IPS-18a (cell line): Measurements from ENCODE around the gene CD28.

Experiments
- H3K27ac ChIP-seq: one replicate; pipeline ENCODE4 v1.5.1; 2013; ENCODE audit warnings: low read length
- H3K27me3 ChIP-seq: one replicate; pipeline ENCODE4 v1.6.1; 2013; ENCODE audit warnings: mild to moderate bottlenecking, low read length; ENCODE audit not compliant: control insufficient read depth, insufficient read depth
- H3K36me3 ChIP-seq: one replicate; pipeline ENCODE4 v1.6.1; 2013; ENCODE audit warnings: low read depth, low read length; ENCODE audit not compliant: control insufficient read depth
- H3K4me1 ChIP-seq: one replicate; pipeline ENCODE4 v1.6.1; 2013; ENCODE audit warnings: low read depth, low read length; ENCODE audit not compliant: control insufficient read depth
- H3K4me3 ChIP-seq: one replicate; pipeline ENCODE4 v1.5.1; 2013; ENCODE audit warnings: low read length
- H3K9ac ChIP-seq: one replicate; pipeline ENCODE4 v1.6.1; 2013; ENCODE audit warnings: mild to moderate bottlenecking, low read length, moderate library complexity
- H3K9me3 ChIP-seq: one replicate; pipeline ENCODE4 v1.6.1; 2013; ENCODE audit warnings: low read depth, low read length; ENCODE audit not compliant: control insufficient read depth

Gene CD28

DNA sequence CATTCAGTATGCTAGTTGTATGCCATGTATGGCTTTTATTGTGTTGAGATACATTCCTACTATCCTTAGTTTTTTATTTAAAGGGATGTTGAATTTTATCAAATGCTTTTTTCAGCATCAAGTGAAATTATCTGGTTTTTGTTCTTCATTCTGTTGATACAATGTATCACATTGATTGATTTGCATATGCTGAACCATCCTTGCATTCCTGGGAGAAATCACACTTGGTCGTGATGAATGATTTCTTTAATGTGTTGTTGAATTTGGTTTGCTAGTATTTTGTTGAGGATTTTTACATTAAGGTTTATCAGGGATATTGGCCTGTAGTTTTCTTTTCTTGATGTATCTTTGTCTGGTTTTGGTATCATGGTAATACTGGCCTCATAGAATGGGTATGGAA lies 49.7 kb downstream of the CD28 start:
- Histone ChIP-seq H3K4me1 (no peaks in the 10 kb centered on the region), H3K9ac (no peak overlapping the region), H3K36me3 (no peaks in the 10 kb centered on the region), H3K9me3 (no peaks in the 10 kb centered on the region), H3K27ac (no peak overlapping the region), H3K4me3 (no peak overlapping the region), H3K27me3 (no peaks in the 10 kb centered on the region)

DNA sequence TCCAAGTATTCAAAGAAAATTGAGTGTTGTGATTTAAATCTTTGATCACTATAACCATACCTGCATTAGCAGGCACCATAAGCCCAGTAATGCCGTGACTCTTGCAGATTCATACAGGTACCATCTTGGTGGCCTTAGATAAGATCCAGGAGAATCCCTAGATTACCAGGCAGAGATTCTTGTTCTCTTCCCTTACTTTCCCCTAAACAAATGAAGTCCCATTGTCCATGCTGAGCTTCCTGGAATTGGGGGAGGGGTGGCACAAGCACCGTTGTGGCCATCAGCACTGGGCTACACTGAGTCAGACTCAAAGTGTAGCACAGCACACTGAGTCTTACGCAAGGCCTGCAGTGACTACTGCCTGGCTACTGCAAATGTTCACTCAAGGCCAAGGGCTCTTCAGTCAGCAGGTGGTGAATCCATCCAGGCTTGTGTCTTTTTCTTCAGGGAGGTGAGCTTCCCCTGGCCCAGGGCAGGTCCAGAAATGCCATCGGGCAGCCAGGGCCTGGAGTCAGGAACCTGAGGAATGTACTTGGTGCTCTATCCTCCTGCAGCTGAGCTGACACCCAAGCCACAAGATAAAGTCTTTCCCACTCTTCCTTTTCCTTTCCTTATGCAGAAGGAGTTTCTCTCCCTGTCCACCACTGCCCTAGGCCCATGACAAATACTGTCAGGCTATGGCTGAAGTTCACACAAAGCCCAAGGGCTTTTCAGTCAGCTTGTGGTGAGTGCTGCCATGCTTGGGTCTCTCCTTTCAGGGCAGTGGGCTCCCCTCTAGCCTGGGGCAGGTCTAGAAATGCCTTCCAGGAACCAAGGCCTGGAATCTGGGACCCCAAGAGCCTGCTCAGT lies 52.6 kb downstream of the CD28 start:
- Histone ChIP-seq H3K4me3 (no peak overlapping the region), H3K27ac (no peak overlapping the region), H3K9me3 (no peaks in the 10 kb centered on the region), H3K27me3 (no peaks in the 10 kb centered on the region), H3K4me1 (no peaks in the 10 kb centered on the region), H3K36me3 (no peaks in the 10 kb centered on the region), H3K9ac (no peak overlapping the region)

DNA sequence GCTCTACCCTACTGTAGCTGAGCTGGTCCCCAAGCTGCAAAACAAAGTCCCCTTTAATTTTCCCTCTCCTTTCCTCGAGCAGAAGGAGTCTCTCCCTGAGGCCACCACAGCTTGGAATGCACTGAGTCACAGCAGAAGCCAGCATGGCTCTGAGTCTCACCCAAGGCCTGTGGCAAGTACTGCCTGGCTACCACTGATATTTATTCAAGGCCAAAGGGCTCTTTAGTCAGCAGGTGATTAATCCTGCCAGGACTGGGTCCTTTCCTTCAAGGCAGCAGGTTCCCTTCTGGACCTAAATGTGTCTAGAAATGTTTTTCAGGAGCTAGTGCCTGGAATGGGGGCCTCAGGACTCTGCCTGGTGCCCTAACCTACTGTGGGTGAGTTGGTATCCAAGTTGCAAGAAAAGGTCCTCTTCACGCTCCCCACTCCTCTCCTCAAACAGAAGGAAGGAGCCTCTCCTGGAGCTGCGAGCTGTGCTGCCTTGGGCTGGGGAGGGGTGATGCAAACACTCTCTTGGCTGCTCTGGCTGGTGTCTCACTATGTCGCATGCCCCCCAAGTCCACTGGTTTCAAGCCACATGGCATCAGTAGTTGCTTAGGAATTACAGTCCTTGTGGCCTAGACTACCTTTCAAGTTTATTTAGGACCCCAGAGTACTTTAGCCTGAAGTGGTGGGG lies 53.4 kb downstream of the CD28 start:
- Histone ChIP-seq H3K9me3 (no peaks in the 10 kb centered on the region), H3K36me3 (no peaks in the 10 kb centered on the region), H3K9ac (no peak overlapping the region), H3K4me3 (no peak overlapping the region), H3K27ac (no peak overlapping the region), H3K4me1 (no peaks in the 10 kb centered on the region), H3K27me3 (no peaks in the 10 kb centered on the region)

DNA sequence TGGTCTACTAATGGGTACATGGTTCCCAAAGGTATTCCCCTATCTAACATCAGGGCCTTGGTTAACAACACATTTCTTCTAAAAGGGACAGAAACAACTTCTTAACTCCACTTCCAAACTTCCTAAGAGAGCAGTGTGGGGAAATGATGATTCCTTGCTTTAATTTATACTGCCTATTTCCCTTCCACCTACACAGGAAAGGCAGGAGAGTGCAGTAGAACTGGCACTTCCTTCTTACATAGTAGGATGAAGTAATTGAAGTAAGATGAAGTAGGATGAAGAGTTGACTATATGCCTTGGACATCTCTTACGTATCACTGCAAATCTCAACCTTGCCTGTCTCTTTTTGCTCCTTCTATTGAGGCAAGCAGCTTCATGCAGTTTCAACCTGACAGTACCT lies 54.7 kb downstream of the CD28 start:
- H3K4me3 ChIP-seq, result no peak overlapping the region
- no peak overlapping the region for H3K9ac ChIP-seq
- no peaks in the 10 kb centered on the region for H3K4me1 ChIP-seq
- no peaks in the 10 kb centered on the region for H3K27me3 ChIP-seq
- H3K36me3 ChIP-seq, result no peaks in the 10 kb centered on the region
- H3K27ac ChIP-seq, result no peak overlapping the region
- H3K9me3 ChIP-seq, result no peaks in the 10 kb centered on the region

DNA sequence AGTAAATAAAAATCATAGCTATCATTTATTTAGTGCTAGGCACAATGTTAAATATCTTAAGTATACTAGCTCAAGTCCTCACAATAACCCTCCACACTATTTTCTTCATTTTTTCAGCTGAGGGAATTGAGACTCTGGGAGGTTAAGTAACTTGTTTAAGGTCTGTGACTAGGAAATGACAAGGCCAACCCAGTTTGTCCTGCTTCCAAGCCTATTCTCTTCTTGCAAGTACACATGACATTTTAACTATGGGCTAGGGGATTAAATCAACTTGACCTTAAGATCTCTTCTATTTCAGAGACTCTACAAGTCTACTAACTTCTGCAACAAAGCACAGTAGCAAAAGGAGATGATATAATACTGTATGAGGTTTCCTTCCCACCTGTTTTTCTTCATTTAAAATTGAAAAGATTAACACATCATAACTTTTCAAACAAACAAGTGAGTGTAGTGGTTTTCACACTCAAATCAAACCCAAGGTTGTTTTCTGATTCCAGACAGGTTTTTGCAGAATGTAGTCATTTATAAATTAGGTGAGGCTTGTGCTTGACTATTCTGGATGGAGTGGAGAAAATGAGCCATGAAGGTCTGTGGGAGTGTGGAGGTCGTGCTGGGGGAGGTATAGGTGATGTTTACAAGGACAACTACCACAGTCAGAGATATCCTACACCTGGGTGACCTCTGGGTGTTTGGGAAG lies 57.0 kb downstream of the CD28 start:
- no peak overlapping the region for H3K9ac ChIP-seq
- H3K4me1 ChIP-seq, result no peaks in the 10 kb centered on the region
- no peaks in the 10 kb centered on the region for H3K36me3 ChIP-seq
- no peaks in the 10 kb centered on the region for H3K9me3 ChIP-seq
- no peak overlapping the region for H3K27ac ChIP-seq
- no peaks in the 10 kb centered on the region for H3K27me3 ChIP-seq
- no peak overlapping the region for H3K4me3 ChIP-seq

DNA sequence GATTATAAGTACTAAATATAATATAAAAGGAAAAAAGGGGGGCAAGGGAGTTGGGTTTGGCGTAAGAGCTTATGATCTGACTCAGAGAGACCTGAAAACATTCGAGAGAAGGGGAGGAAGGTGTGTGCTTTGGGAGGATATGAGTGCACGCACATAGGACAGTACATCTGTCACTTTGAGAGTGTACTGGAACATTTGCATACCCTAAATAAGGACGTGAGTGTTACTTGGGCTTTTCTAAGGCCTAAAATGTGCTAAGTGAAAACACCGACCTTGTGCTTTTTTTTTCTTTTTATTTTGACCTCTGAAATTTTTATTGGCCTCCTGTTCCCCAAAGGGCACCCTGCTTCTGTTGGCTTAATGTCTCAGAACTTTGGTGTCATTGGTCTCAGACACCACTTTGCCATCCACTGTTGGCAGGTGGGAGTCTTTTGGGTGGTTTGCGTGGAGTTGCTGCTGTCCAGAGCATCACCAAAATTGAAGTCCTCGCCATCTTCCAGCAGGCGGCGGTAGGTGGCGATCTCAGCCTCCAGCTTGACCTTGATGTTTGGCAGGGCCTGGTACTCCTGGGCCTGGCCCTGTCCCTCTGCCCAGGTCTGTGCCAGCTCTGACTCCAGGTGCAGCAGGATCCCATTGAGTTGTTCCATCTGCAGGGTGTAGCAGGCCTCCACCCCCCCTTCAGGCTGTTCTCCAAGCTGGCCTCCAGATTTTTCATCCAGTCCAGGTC lies 57.7 kb downstream of the CD28 start:
- H3K4me3 ChIP-seq, result no peak overlapping the region
- H3K27ac ChIP-seq, result no peak overlapping the region
- H3K4me1 ChIP-seq, result no peaks in the 10 kb centered on the region
- H3K9ac ChIP-seq, result no peak overlapping the region
- H3K27me3 ChIP-seq, result no peaks in the 10 kb centered on the region
- no peaks in the 10 kb centered on the region for H3K9me3 ChIP-seq
- no peaks in the 10 kb centered on the region for H3K36me3 ChIP-seq

DNA sequence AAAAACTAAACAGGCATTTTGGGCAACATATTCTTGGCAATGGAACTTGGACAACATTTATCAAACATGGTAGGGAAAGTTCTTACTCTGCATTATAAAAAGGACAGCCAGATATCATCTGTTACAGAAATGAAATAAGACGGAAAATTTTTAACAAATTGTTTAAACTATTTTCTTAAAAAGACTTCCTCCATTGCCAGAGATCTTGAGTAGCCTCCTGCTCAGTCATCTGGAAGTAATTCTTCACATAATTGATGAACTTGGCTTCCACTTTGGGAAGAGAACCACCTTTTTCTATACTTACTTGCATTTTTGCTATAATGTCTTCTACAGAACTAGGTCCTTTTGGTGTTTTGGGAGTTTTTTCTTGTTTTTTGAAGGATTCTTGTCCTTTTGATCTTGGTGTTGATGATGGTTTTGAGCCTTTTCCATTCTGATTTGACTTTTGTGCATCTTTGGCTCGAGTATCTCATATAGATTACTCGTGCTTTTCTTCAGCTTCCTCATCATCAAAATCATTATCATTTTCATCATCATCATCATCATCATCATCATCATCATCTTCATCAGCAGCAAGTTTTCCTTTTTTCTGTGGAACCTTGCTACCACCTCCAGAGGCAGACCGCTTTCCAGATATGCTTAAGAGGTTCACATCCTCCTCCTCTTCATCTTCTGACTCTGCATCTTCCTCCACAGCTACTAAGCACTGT lies 66.2 kb downstream of the CD28 start:
- no peaks in the 10 kb centered on the region for H3K36me3 ChIP-seq
- no peak overlapping the region for H3K4me3 ChIP-seq
- H3K4me1 ChIP-seq, result no peaks in the 10 kb centered on the region
- H3K27me3 ChIP-seq, result no peaks in the 10 kb centered on the region
- no peak overlapping the region for H3K27ac ChIP-seq
- H3K9me3 ChIP-seq, result no peaks in the 10 kb centered on the region
- no peak overlapping the region for H3K9ac ChIP-seq

DNA sequence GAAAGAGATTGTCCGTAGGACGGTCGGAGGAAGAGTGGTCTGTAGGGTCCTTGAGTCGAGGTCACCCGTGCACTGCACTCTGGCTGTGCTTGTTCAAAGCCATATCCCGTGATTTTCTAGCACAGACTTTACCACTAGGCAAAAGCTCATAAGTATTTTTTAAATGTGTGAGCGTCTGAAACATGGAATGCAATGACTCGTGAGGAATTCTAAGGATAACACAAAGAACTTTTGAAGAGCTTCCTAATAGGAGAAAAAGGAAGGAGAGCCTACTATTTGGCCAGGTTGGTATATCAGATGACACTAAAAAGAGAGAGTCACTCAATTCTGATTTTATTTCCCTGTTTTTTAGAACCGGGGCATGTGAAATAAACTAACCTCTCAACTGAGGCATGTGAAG lies 68.3 kb downstream of the CD28 start:
- Histone ChIP-seq H3K4me3 (no peak overlapping the region), H3K9ac (no peak overlapping the region), H3K27ac (no peak overlapping the region), H3K36me3 (no peaks in the 10 kb centered on the region), H3K9me3 (no peaks in the 10 kb centered on the region), H3K4me1 (no peaks in the 10 kb centered on the region), H3K27me3 (no peaks in the 10 kb centered on the region)

DNA sequence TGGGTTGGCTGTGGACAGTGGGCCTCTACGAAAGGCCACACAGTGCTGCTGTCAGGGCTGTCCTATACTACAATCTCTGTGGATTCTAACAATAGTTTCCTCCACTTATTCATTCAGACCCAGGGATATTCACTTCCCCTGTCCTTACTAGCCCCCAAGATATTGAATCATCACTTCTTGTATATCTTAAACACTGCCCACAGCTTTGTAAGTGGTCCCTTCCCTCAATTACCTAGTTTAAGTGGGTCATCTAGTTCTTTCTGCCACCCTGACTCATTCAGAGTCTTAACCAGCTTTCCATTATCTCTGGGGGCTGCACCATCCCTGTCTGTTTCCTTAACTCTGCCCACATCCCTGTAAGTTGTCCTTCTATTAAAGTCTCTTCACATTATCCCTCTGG lies 69.2 kb downstream of the CD28 start:
- H3K4me3 ChIP-seq, result no peak overlapping the region
- no peak overlapping the region for H3K27ac ChIP-seq
- no peaks in the 10 kb centered on the region for H3K27me3 ChIP-seq
- no peaks in the 10 kb centered on the region for H3K9me3 ChIP-seq
- no peaks in the 10 kb centered on the region for H3K4me1 ChIP-seq
- H3K36me3 ChIP-seq, result no peaks in the 10 kb centered on the region
- H3K9ac ChIP-seq, result no peak overlapping the region

DNA sequence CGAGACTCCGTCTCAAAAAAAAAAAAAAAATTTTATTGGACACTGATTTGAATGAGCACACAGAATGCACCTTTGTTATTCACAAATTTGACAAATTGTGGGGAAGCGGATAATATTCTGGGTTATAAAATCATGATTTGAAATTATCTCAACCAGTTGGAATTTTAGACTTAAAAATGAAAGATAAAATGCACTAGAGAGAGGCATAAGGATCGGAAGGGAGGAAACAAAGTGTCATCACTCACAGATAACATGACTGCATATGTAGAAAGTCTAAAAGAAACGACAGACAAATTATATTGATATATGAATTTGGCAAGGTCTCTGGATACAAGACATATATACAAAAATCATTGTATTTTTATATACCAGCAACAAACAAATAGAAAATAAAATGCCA lies 70.6 kb downstream of the CD28 start:
- no peaks in the 10 kb centered on the region for H3K36me3 ChIP-seq

More for the DNA sequence above, 70.6 kb downstream of the CD28 start:
- no peak overlapping the region for H3K27ac ChIP-seq
- no peaks in the 10 kb centered on the region for H3K9me3 ChIP-seq
- H3K27me3 ChIP-seq, result no peaks in the 10 kb centered on the region
- no peak overlapping the region for H3K4me3 ChIP-seq
- H3K4me1 ChIP-seq, result no peaks in the 10 kb centered on the region
- no peak overlapping the region for H3K9ac ChIP-seq
